Fibroblast of upper back skin (primary cell): ENCODE measurements around the gene CACNG5.
"Not testable (repeated sequence)": the region's sequence is repeated elsewhere in the genome, so short reads cannot be mapped to it uniquely, and the experiment has no call there.

Experiments used
- DNase-seq: peaks from one replicate; pipeline ENCODE4 v3.0.0-alpha.2; 2013

Gene CACNG5

GRCh38 chr17:66855204-66855603 lies 20.3 kb downstream of the CACNG5 start:
- no peak for DNase-seq

GRCh38 chr17:66858226-66859083 lies 23.5 kb downstream of the CACNG5 start:
- DNase-seq = no peak

GRCh38 chr17:66859353-66859752 lies 24.4 kb downstream of the CACNG5 start:
- no peak for DNase-seq

- DNase-seq = no peak
Measured at GRCh38 chr17:66860204-66860603, 25.3 kb downstream of the CACNG5 start.

- no peak for DNase-seq
Measured at GRCh38 chr17:66863820-66864219, 28.9 kb downstream of the CACNG5 start.

GRCh38 chr17:66865151-66865550 lies 30.2 kb downstream of the CACNG5 start:
- no peak for DNase-seq

GRCh38 chr17:66873962-66874361 lies 39.0 kb downstream of the CACNG5 start:
- DNase-seq = no peak

- DNase-seq = no peak
Measured at GRCh38 chr17:66884931-66885330, 50.0 kb downstream of the CACNG5 start.

- DNase-seq = no peak
Measured at GRCh38 chr17:66885417-66885816, 50.5 kb downstream of the CACNG5 start.

- no peak for DNase-seq
Measured at GRCh38 chr17:66889480-66890230, 54.7 kb downstream of the CACNG5 start.

GRCh38 chr17:66892246-66892645 lies 57.3 kb downstream of the CACNG5 start:
- no peak for DNase-seq

GRCh38 chr17:66893382-66893781 lies 58.5 kb downstream of the CACNG5 start:
- no peak for DNase-seq

GRCh38 chr17:66893863-66894262 lies 58.9 kb downstream of the CACNG5 start:
- no peak for DNase-seq

GRCh38 chr17:66897141-66897540 lies 62.2 kb downstream of the CACNG5 start:
- DNase-seq = no peak

- DNase-seq = no peak
Measured at GRCh38 chr17:66898536-66898935, 63.6 kb downstream of the CACNG5 start.

- peak; percentile 56 for DNase-seq
Measured at GRCh38 chr17:66900126-66901010, 65.5 kb downstream of the CACNG5 start.

GRCh38 chr17:66903296-66903695 lies 68.4 kb downstream of the CACNG5 start:
- DNase-seq = not testable (repeated sequence)

GRCh38 chr17:66903781-66904180 lies 68.9 kb downstream of the CACNG5 start:
- no peak for DNase-seq

GRCh38 chr17:66904760-66905624 lies 70.1 kb downstream of the CACNG5 start:
- DNase-seq = peak; percentile 38

GRCh38 chr17:66906321-66907278 lies 71.7 kb downstream of the CACNG5 start:
- peak; percentile 79 for DNase-seq
